SU-DHL-6 (cell line): ENCODE data around the gene MYL6.

Experiments used
- CTCF ChIP-seq: fragments of 200-600 bp; sonication (generic); IDR thresholded peaks from one replicate; pipeline ENCODE4 v1.5.1; 2017; ENCODE audit warnings: antibody characterized with exemption, mild to moderate bottlenecking, low read length, moderate library complexity; ENCODE audit not compliant: insufficient read depth, poor library complexity, severe bottlenecking
- EZH2phosphoT487 ChIP-seq: fragments of 200-600 bp; sonication (generic), shearing (Covaris generic); conservative IDR thresholded peaks from 2 replicates; pipeline ENCODE4 v1.6.1; 2018; ENCODE audit warnings: mild to moderate bottlenecking, antibody characterized with exemption, low read length, moderate library complexity, mixed read lengths

GRCh38 chr12:56152756-56153677, 5.1 kb upstream of the MYL6 start:
- no peak for TF ChIP-seq CTCF
- no peak for TF ChIP-seq EZH2phosphoT487
